ENCODE results near the gene KCNF1.
"Not testable (repeated sequence)": the region's sequence is repeated elsewhere in the genome, so short reads cannot be mapped to it uniquely, and the experiment has no call there.

KCNF1 gene

GRCh38 chr2:10944799-10945198, 33.1 kb downstream of the KCNF1 start:
- no peak for DNase-seq (ENCODE audit: low read depth)

GRCh38 chr2:10946394-10946793, 34.7 kb downstream of the KCNF1 start:
- DNase-seq (ENCODE audit: low read depth), result no peak

DNA sequence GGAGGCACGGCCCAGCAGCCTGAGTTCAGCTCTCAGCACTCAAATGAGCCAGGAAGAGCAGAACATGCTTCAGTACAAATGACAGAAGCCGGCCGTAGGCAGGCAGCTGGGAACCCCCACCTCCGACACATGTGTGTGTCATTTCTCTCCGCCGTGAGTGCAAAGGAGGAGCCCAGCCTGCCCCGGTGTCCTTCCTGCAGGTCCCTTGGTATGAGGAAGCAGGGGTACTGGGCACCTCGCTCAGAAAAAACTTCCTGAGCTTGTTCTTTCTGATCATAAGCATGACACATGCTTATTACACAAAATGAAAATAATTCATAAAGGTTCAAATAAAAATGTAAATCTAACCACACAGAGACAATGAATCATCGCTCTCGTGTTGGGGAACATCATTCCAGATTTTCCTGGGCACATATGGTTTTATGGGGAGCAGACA, 35.3 kb downstream of the KCNF1 start:
- no peak for DNase-seq (ENCODE audit: low read depth)

GRCh38 chr2:10947446-10948187, 35.9 kb downstream of the KCNF1 start:
- no peak for DNase-seq (ENCODE audit: low read depth)

DNA sequence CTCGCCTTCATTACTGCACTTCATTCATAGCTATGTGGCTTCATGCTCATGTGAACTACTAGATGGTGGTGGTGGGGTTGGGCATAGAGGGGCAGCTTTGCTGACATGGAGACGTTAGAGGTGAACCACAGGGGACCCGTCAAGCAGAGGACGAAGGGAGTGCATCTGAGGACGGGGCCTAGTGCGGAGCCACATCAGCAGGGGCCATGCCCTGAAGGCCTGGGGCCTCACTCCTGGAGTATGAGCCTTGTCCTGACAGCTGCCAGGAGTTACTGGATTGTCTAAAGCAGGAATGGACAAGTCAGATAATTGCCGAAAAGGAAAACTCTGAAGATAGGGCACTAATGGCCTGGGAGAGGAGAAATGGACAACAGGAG, 36.4 kb downstream of the KCNF1 start:
- no peak for DNase-seq (ENCODE audit: low read depth)

GRCh38 chr2:10948606-10949230, 37.0 kb downstream of the KCNF1 start:
- DNase-seq (ENCODE audit: low read depth), result no peak

GRCh38 chr2:10949835-10950234, 38.1 kb downstream of the KCNF1 start:
- DNase-seq (ENCODE audit: low read depth), result no peak

DNA sequence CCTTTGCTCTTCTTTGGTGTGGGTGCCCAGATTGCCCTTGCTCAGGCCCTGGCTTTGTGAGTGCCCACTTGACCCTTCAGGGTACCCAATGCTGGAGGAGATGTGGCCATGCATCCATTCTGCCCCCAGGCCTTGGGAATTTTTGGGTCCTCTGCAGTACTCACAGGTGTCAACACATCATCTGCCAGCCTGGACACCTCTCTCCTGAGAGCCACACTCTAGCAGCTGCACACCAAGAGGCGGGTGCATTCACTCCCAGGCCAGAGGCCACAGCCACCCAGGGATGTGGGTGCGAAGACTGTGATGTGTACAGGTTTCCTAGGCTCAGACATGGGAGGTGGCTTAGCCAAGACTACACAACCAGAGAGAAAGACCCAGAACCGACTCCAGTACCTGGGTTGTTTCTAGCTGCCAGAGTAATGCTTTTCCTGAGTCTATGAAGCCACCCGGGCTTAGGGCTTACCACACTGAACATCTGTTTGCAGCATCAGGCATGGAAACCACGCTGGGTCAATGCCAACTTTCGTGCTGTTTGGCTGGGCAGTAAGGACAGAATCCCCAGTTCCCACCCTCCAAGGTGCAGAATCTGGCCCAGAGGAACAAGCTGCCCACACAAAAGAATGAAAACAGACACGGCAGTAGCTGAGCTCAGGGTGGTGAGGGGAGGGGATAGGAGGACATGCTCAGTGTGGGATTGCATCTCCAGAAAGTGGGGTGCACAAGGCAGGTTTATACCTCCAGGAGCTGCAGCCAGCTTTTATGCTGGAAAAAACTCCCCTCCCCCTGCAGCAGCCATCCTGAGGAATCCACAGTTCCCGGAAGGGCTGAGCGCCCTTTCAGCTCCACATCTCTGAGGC, 40.1 kb downstream of the KCNF1 start:
- no peak for DNase-seq (ENCODE audit: low read depth)

- DNase-seq (ENCODE audit: low read depth), result no peak
Observed at GRCh38 chr2:10954416-10954815, 42.7 kb downstream of the KCNF1 start.

- no peak for DNase-seq (ENCODE audit: low read depth)
Observed at GRCh38 chr2:10954856-10955818, 43.4 kb downstream of the KCNF1 start.

DNA sequence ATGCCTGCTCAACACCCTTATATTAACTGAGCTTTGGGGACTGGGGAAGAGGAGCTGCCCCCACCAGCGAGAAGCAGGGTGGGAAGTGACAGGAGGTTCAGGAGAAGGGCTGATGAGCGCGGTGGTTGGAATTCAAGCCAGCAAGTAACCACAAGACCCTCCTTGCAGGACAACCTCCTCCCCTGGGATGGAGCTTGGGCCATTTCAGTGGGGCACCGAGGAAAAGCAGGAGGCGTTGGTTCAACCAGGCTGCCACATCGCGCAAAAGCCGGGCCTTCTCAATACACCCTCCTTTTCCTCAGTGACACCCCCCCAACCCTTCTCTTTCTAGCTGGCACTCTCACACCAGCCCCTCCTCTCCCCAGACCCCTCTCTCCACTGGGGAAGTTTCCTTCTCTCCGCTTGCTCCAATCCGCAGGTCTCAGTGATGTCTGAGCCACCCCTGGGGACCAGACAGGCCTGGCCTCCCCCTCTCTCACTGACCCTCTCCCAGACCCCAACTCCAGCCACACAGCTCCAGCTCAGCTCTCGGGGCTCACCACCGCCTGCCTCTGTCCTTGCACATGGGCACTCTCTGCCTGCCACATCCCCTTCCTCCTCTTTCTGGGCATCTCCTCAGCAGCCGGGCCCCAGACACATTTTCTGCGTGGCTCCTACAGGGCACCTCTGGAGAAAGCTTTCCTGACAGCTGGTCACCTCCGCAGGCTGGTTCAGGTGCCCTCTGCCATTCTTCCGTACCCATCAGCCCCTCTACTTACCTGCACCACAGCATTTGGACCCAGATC, 44.5 kb downstream of the KCNF1 start:
- DNase-seq (ENCODE audit: low read depth), result no peak

DNA sequence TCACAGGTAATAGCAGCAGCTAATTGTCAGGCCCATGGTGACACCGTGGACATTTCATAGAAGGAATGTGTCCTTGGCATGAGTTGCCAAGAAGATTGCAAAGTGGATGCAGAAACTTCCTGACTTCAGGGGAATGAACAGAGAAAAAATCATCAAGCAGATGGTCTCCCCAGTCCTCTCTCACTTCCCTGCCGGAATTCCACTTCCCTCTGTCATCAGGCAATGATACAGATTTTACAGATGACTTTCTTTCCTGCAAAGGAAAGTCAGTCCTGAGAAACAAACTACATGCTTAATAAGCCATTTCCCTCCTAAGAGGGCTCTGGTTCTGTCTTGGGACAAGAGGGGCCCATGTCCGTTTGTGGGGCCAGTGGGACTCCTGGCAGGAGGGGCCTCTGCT, 45.7 kb downstream of the KCNF1 start:
- no peak for DNase-seq (ENCODE audit: low read depth)

DNA sequence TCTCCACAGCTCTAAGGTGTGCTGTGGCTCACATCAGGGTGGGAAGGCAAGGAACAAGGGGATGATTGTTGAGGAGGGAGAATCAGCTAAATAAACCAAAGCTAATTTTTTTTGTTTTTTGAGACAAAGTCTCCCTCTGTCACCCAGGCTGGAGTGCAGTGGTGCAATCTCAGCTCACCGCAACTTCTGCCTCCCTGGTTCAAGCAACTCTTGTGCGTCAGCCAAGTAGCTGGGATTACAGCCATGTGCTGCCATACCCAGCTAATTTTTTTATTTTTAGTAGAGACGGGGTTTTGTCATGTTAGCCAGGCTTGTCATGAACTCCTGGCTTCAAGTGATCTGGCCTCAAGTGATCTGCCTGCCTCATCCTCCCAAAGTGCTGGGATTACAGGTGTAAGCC, 46.7 kb downstream of the KCNF1 start:
- DNase-seq (ENCODE audit: low read depth), result not testable (repeated sequence)

- no peak for DNase-seq (ENCODE audit: low read depth)
Observed at GRCh38 chr2:10960606-10961489, 49.1 kb downstream of the KCNF1 start.

DNA sequence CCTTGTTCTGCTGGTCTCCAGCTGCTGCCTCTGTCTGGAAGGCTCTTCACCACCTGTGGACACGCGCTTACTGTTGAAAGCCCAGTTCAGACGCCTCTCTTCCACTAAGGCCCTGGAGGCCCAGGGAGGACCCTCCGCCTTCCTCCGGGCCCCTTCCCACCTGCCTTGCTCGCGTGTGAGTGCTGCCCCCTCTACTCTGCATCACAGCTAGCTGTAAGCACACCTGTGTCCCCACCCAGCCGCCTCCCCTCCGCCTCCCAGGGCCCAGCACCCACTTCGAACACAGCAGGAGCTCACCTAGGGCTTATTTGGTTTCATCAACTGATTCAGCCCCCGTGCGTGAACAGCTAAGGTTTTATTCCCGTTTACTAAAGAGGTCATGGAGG, 49.7 kb downstream of the KCNF1 start:
- no peak for DNase-seq (ENCODE audit: low read depth)

- DNase-seq (ENCODE audit: low read depth), result no peak
Observed at GRCh38 chr2:10962004-10962403, 50.3 kb downstream of the KCNF1 start.

DNA sequence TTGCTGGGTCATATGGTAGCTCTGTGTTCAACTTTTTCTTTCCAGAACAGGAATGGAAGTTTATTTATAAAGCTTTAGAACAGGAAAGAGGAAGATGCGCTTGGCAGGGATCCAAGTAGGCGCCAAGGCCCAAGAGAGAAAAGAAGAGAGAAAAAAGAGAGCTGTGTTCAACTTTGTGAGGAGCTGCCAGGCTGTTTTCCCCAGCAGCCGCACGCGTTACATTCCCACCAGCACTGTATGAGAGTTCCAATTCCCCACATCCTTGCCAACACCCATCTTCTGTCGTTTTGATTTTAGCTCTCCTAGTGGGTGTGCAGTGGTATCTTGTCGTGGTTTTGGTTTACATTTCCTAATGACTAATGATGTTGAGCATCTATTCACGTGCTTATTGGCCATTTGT, 51.4 kb downstream of the KCNF1 start:
- DNase-seq (ENCODE audit: low read depth), result no peak

Measured in HS-27A (cell line).